ENCODE measurements around the gene CIT.
A peak's percentile ranks its signal among the peaks of the same experiment; 100 is the strongest.

Gene CIT

DNA sequence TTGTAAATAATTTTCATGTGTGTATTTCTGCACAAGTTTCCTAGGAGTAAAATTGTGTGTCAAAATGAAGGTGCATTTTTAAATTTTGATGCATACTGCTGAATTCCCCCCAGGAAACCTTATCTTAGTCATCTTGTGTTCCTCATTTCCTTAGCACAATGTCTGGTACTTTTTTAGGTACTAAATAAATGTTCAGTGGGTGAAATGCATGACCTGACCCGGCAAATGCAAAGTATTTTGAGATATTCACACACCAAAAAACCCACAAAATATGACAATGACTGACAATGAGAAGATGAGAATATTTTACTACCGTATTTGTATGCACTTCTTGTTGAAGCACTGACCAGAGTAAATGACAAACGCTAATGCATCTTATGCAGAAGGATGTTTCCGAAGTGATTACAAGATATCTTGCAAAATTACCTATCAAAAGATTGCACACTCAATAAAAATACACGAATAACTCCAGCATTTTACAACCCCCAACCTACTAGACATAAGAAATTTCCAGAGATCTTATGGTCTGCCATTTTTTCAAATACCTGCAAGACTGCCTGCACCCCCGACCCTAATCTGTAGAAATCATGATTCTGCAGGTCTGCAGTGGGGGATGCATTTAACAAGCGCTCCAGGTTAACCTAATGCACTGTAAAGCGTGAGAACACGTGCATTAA is 210.1 kb downstream of the CIT start:
- H3K27ac ChIP-seq, result peak overlapping the region; percentile 91

DNA sequence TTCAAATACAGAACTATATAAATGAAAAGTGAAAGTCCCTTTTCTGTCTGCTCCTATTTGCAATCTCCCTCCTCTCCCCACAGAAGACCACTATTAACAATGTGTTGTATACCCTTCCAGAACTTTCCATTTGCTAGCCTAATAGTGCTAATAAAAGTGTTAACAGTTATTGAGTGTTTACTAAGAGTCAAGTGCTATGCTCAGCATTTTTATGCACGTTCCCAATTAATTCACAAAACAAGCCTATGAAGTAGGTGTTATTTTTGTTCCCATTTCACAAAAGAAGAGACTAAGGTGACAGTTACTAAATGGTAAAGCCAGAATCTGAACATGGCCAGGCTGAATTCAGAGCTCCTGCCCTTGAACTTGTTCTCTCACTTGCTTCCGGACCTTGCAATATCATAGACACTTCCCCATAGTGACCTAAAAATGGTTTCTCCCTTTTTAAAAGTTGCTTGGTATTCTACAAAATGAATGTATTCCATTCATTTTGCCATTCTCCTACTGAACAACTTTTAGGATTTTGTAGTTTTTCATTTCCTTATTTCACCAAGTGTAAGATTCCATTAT is 210.8 kb downstream of the CIT start:
- no peak overlapping the region for H3K27ac ChIP-seq
- TF ChIP-seq ZFX (IDR thresholded peaks at IDR 0.05; ENCODE audit: borderline replicate concordance), result no peak
- TF ChIP-seq, protein P1, sequence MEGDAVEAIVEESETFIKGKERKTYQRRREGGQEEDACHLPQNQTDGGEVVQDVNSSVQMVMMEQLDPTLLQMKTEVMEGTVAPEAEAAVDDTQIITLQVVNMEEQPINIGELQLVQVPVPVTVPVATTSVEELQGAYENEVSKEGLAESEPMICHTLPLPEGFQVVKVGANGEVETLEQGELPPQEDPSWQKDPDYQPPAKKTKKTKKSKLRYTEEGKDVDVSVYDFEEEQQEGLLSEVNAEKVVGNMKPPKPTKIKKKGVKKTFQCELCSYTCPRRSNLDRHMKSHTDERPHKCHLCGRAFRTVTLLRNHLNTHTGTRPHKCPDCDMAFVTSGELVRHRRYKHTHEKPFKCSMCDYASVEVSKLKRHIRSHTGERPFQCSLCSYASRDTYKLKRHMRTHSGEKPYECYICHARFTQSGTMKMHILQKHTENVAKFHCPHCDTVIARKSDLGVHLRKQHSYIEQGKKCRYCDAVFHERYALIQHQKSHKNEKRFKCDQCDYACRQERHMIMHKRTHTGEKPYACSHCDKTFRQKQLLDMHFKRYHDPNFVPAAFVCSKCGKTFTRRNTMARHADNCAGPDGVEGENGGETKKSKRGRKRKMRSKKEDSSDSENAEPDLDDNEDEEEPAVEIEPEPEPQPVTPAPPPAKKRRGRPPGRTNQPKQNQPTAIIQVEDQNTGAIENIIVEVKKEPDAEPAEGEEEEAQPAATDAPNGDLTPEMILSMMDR (IDR thresholded peaks at IDR 0.05), result no peak

More for the DNA sequence above, 210.1 kb downstream of the CIT start:
- no peak for TF ChIP-seq ZFX (IDR thresholded peaks at IDR 0.05; ENCODE audit: borderline replicate concordance)
- TF ChIP-seq, protein P1 (IDR thresholded peaks at IDR 0.05), result 0 out of 2 replicates have a peak, but pooled peaks have one; percentile 69

DNA sequence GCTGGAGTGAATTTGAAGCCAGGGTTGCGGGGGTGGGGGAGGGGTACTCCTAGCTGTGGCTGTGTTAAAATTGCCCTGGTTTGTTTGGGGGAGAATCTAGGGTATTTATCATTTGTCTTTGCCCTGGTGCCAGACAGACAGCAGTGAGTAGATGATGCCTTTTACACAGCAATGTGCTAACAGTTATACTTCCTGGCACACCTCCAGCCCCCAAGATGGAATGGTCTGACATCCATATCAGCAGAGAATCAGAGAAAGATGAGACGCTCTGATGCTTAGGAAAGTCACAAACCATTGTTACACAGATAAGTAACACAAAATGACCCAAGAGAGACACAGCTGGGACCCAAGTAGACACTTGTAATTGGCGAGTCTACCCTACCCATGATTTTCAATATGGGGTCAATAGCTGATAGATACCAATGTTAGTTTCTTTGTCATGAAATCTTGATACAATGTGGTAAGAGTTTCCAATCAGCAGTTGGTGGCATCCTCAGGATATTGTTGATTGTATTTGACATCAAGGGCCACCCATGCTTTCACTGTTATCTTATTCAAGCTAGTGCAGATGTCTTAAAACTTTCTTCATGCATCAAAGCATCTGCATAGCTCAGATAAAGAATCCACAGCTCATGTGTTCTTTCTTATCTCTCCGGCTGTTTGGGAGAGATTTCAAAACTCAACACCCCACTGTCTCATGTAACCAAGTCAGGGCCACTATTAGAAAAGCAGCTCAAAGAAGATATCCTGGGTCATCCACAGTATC is 211.8 kb downstream of the CIT start:
- no peak overlapping the region for H3K27ac ChIP-seq
- no peak for TF ChIP-seq ZFX (IDR thresholded peaks at IDR 0.05; ENCODE audit: borderline replicate concordance)
- TF ChIP-seq, protein P1 (IDR thresholded peaks at IDR 0.05), result no peak

DNA sequence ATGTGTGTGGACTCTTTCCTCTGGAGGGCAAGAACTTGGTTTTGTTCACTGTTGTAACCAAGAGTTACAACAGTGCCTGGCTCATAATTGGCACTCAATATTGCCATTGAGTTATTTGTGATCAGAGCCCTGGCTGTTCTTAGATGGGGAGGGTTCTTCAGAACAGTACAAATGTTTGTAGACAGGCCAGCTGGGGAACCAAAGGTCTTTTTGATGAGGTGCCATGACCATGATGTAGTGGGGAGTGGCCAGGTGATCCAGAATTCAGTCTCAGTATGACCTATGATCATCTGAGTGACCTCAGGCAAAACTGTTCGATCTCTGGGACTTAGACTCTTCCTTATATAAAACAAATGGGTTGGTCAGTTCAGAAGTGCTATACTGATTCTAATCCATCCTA is 212.5 kb downstream of the CIT start:
- H3K27ac ChIP-seq, result no peak overlapping the region
- TF ChIP-seq, protein P1 (IDR thresholded peaks at IDR 0.05), result no peak
- TF ChIP-seq ZFX (IDR thresholded peaks at IDR 0.05; ENCODE audit: borderline replicate concordance), result no peak

DNA sequence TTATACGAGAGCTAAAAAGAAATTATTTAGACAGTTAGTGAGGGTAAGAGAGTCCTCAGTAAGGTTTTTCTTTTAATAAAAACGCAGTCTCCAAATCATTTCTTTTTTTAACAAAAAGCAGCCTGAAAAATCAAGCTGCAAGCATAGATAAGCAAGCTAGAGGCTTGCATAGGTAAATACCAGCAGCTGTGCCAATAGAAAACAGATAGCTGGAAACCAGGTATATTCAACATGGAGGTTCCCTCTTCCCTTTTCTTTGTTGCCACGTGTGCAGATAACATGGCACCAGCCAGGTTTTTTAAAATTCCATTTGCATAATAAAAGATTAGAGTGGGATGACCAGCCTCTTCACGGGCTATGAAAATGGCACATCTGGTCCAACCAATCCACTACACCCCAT is 215.2 kb downstream of the CIT start:
- no peak overlapping the region for H3K27ac ChIP-seq
- TF ChIP-seq, protein P1 (IDR thresholded peaks at IDR 0.05), result no peak
- TF ChIP-seq ZFX (IDR thresholded peaks at IDR 0.05; ENCODE audit: borderline replicate concordance), result no peak

DNA sequence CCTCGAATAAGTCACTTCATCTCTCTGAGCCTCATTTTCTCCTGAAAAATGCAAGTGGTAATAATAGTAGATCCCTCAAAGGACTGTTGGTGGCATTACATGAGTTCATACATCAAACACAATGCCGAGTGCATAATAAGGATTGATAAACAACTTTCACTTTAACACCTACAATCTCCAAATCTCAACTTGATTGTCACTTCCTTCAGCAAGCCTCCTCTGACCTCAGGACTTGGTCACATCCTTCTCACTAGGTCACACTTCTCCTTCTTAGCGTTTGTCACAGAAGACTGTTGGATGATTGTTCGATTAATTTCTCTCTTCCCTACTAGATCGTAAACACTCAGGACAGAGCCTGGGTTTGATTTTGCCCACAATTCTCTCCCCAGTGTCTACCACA is 217.0 kb downstream of the CIT start:
- TF ChIP-seq ZFX (IDR thresholded peaks at IDR 0.05; ENCODE audit: borderline replicate concordance), result no peak
- TF ChIP-seq, protein P1 (IDR thresholded peaks at IDR 0.05), result no peak
- no peak overlapping the region for H3K27ac ChIP-seq

Data from 22Rv1 (cell line).